GM21515 (cell line): ENCODE measurements around the gene NCOA4.
"Not testable (repeated sequence)": the region's sequence is repeated elsewhere in the genome, so short reads cannot be mapped to it uniquely, and the experiment has no call there.

Source experiments
- ATAC-seq: cut with Tn5 transposase; IDR thresholded peaks from one replicate; pipeline ENCODE4 v1.9.1; 2021; ENCODE audit not compliant: unreplicated experiment

NCOA4 gene

GRCh38 chr10:45985590-45985989 is 44.8 kb downstream of the NCOA4 start:
- not testable (repeated sequence) for ATAC-seq

- not testable (repeated sequence) for ATAC-seq
Measured at GRCh38 chr10:45984473-45984872, 46.0 kb downstream of the NCOA4 start.

GRCh38 chr10:45983538-45984186 is 46.8 kb downstream of the NCOA4 start:
- ATAC-seq, result peak; percentile 55

- not testable (repeated sequence) for ATAC-seq
Measured at GRCh38 chr10:45981367-45981766, 49.1 kb downstream of the NCOA4 start.

- ATAC-seq, result peak; percentile 69
Measured at GRCh38 chr10:45978554-45978953, 51.9 kb downstream of the NCOA4 start.

- not testable (repeated sequence) for ATAC-seq
Measured at GRCh38 chr10:45974041-45974440, 56.4 kb downstream of the NCOA4 start.

GRCh38 chr10:45972813-45973169 is 57.6 kb downstream of the NCOA4 start:
- peak; percentile 6 for ATAC-seq

- ATAC-seq, result peak; percentile 63
Measured at GRCh38 chr10:45972106-45972812, 58.2 kb downstream of the NCOA4 start, which contains the start of gene TIMM23. TSS of gene TIMM23 (plus strand) at chr10:45972489. CDS start at chr10:45972625, 136 bp downstream.

GRCh38 chr10:45971742-45972105 is 58.7 kb downstream of the NCOA4 start:
- ATAC-seq, result peak; percentile 25

- not testable (repeated sequence) for ATAC-seq
Measured at GRCh38 chr10:45971019-45971418, 59.4 kb downstream of the NCOA4 start.

- not testable (repeated sequence) for ATAC-seq
Measured at GRCh38 chr10:45962686-45963452, 67.6 kb downstream of the NCOA4 start.

GRCh38 chr10:45957928-45958327 is 72.5 kb downstream of the NCOA4 start:
- ATAC-seq, result not testable (repeated sequence)

- ATAC-seq, result not testable (repeated sequence)
Measured at GRCh38 chr10:45956634-45957033, 73.8 kb downstream of the NCOA4 start.
